ENCODE results near the gene RIPOR1.
A peak's percentile ranks its signal among the peaks of the same experiment; 100 is the strongest.

The RIPOR1 gene

DNA sequence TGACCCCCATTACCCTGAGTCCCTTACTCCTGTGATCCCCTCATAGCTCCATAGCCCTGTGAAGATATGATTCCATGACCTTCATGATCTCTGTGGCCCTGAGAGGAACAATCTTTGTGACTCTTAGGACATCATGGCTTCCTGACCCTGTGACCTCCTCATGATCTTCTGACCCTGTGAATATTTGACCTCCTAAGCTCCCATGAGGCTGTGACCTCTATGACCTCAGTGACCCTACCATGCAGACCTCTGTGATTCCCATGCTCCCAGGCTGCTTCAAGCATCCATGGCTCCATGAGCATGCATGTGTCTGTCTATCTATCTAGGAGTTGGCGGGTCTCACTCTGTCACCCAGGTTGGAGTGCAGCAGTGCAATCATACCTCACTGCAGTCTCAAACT lies 12.1 kb downstream of the RIPOR1 start:
- DNase-seq = no peak

DNA sequence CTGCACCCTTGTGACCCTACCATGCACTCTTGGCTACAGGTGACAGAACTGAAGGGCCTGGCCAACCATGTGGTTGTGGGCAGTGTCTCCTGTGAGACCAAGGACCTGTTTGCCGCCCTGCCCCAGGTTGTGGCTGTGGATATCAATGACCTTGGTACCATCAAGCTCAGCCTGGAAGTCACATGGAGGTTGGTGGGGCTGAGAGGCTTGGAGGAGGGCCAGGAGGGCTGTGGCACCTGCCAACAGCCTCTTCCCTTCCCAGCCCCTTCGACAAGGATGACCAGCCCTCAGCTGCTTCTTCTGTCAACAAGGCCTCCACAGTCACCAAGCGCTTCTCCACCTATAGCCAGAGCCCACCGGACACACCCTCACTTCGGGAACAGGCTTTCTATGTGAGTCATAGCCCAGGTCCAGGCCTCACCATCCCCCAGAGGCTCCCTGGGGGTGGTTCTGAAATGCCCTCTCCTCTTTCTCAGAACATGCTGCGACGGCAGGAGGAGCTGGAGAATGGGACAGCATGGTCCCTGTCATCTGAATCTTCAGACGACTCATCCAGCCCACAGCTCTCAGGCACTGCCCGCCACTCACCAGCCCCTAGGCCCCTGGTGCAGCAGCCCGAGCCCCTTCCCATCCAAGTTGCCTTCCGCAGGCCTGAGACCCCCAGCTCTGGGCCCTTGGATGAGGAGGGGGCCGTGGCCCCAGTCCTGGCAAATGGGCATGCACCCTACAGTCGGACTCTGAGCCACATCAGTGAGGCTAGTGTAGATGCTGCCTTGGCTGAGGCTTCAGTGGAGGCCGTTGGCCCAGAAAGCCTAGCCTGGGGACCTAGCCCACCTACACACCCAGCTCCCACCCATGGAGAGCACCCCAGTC lies 13.0 kb downstream of the RIPOR1 start:
- DNase-seq = no peak

DNA sequence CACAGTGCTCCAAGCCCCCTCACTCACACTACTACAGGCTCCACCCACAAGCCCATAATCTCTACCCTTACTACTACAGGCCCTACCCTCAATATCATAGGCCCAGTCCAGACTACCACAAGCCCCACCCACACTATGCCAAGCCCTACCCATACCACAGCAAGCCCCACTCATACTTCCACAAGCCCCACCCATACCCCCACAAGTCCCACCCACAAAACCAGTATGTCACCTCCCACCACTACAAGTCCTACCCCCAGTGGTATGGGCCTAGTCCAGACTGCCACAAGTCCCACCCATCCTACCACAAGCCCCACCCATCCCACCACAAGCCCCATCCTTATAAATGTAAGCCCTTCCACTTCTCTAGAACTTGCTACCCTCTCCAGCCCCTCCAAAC lies 13.8 kb downstream of the RIPOR1 start:
- no peak for DNase-seq

DNA sequence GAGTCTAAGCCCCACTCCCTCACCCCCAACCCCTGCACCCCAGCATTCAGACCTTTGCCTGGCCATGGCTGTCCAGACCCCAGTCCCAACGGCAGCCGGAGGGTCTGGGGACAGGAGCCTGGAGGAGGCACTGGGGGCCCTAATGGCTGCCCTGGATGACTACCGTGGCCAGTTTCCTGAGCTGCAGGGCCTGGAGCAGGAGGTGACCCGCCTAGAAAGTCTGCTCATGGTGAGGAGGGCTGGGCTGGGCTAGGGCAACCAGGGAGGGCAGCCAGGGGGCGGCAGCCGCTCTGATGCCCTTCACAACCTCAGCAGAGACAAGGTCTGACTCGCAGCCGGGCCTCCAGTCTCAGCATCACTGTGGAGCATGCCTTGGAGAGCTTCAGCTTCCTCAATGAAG lies 14.4 kb downstream of the RIPOR1 start:
- DNase-seq = no peak

DNA sequence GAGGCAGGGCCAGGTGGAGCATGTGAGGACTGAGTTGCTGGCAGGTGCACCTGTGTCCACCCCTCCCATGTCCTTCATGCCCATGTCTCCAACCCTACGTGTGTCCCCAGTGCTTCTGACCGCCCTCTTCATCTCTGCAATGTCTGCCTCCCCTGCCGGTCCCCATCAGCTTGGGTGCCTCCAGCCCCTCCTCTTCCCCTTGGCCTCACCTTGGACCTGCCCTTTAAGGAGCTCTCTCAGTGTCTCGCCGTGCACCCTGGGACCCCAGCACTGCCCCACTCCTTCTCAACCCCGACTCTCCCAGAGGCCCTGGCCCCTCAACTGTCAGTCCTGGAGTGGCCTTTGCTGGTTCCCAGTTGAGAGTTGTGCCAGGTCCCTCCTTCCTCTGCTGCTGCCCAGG lies 15.0 kb downstream of the RIPOR1 start:
- no peak for DNase-seq

DNA sequence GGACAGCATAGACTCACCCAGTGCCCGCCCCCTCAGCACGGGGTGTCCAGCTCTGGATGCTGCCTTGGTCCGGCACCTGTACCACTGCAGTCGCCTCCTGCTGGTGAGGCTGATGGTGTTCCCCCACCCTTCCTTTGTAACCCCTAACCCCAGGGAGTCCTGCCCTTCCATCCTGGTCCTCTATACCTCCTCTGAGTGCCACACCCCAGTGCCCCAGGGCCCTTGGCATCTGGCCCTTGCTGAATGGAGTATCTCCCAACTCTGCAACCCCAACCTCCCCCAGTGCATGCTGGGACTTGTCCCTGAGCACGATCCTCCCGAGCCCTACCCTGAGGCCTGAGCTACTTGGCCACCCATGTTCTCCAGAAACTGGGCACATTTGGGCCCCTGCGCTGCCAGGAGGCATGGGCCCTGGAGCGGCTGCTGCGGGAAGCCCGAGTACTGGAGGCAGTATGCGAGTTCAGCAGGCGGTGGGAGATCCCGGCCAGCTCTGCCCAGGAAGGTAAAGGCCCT lies 15.8 kb downstream of the RIPOR1 start:
- no peak for DNase-seq

DNA sequence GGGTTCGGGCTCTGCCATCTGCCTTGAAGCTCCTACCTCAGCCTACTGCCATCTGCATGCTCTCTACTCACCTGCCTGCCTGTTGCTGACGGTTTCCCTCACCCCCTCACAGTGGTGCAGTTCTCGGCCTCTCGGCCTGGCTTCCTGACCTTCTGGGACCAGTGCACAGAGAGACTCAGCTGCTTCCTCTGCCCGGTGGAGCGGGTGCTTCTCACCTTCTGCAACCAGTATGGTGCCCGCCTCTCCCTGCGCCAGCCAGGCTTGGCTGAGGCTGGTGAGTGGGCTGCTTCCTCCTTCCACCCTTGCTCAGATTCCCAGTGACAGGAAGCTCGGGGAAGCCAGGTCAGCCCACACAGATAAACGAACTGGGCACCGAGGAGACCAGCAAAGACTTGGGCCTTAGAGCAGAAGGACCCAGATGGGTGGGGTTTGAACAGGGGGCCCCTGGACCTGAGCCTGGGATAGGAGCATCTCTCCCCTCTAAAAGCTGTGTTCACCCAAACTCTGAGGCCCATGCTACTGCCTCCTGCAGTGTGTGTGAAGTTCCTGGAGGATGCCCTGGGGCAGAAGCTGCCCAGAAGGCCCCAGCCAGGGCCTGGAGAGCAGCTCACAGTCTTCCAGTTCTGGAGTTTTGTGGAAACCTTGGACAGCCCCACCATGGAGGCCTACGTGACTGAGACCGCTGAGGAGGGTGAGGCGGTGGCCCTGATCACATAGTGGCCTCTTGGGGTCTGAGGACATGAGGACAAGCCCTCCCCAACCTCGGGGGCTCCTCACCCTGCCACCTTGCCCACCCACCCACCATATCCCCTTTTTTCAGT lies 16.4 kb downstream of the RIPOR1 start:
- no peak for DNase-seq

DNA sequence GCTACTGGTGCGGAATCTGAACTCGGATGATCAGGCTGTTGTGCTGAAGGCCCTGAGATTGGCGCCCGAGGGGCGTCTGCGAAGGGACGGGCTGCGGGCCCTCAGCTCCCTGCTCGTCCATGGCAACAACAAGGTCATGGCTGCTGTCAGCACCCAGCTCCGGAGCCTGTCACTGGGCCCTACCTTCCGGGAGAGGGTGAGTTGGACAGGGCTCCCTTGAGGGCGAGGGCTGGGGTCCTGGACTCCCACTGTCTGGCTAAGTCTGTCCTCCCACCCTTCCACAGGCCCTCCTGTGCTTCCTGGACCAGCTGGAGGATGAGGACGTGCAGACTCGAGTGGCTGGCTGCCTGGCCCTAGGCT lies 17.0 kb downstream of the RIPOR1 start:
- no peak for DNase-seq

DNA sequence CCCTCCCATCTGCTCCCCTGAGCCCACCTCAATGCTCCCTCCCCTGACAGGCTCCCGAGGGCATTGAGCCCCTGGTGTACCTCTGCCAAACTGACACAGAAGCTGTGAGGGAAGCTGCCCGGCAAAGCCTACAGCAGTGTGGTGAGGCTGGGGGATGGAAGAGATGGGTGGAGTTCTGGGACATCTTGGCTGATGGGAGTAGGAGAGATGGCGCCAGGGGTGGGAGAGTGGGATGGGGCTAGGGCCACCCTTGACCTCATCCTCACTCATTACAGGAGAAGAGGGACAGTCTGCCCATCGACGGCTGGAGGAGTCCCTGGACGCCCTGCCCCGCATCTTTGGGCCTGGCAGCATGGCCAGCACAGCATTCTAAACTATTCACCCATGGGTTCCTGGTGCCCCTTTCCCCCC lies 17.5 kb downstream of the RIPOR1 start:
- no peak for DNase-seq

DNA sequence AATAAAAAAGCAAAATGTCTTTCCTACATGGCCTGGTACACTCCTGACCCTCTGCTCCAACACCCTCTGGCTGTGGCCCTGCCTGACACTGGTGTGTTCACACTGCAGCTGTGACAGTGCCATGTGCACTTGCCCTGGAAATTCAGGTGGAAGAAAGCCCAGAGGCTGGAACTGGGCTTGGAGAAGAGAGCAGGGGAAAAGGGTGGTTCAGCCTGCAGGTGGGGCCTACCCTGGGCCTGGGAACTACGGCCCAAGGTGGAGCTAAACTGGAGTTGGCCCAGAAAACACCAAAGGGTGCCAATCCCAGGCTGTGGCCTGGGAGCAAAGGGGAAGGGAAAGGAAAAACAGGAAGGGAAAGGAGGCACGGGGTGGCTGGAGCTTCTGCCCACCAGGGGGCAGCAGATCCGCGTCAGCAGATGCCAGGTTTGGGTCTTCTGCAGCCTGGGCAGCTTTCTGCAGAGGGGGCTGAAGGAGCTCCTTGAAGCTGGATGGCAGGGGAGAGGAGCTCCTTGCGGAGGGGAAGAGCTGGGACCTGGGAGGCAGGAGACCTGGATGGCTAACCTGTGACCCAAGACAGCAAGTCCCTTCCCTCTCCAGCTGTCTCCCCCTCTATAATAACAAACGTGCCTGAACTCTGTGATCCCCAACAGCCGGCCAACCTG lies 18.3 kb downstream of the RIPOR1 start:
- DNase-seq = no peak

DNA sequence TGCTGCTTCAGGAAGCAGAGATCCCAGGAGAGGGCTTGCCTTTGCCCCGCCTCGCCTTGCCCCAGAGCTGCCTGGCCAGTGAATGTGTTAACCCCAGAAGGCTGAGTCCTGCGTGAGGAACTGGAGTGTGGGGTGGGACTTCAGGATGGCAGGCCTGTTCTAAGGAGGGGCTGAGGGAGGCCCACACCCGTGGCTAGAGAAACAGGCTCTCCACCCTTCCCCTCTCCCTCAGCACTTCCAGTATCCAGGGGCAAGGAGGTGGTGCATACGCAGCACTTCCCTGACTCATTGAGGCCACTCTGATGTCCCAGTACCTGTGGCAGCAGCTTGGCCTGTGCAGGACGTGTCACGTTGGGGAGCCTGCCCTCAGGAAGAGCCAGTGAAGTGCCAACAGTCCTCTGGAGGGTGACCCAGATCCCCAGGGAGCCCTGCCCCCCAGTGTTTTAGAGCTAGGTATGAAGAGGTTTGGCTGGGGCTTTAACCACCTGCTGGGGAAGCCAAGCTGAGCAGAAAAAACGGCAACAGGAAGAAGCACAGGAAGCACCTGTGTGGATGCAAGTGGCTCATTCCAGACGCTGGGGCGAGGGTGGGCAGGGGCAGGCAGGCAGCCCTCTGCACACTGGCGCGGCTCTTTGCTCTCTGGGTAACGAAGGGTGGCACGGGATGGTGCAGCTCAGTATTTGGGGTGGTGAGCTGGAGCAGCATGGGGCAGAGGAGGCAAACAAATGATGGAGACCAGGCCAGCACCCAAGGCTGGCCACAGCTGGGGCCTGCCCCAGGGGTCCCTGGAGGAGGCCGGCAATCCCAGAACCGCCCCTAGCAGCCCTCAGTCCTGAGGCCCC lies 19.0 kb downstream of the RIPOR1 start:
- DNase-seq = no peak

DNA sequence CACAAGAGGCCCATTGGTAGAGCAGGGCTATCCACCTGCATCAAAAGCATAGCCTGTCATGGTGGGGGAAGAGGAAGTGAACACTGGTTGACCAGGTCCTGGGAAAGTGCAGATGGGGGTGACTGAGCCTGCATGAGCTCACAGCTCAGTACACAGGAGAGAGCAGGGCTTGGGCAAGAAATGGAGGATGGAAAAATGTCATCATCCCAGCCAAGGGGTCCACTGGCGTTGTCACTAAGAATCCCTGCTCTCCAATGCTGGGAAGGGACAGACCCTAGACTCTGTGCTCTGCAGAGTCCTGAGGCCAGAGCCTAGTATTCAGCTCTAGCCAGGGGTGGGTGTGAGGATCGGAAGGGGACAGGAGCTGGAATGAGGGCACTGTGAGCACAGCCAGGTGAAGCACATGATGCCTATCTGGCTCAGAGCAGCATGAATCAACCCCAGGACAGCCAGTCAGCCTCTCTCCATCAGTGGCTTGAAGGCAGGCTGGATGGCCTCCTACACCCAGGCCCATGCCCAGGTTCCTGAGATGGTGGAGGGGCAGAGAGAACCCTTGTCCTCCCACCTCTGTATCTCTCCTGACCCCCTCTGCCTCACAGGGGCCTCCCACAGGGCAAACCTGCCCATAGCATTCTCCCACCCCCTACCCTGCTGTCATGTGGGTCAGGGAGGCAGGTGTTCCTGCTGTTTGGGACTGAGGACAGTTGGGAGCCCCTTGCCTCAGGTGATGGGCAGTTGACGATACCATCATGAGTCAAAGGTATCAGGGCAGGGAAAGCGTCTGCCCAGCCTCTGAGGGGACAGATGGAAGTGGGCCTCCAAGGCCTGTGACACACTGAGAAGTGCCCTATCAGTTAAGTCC lies 19.9 kb downstream of the RIPOR1 start:
- no peak for DNase-seq

DNA sequence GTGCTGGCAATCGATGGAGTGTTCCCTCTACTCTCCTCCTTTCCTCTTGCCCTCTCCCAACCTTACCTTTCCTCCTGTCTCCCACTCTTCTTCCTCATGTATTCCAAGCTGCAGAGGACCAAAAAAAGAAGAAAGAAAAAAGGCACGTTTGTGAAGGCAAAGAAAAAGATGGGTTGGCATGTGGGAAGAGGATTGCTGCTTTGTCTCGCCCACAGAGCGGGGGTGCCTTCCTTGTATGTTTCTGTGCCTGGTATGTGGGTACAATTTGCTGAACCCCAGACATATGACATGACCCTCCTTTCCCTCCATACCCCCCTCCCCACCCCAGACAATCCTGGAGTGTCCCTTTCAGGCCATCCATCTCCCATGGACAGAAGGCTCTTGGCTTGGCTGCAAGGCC lies 20.6 kb downstream of the RIPOR1 start:
- no peak for DNase-seq

DNA sequence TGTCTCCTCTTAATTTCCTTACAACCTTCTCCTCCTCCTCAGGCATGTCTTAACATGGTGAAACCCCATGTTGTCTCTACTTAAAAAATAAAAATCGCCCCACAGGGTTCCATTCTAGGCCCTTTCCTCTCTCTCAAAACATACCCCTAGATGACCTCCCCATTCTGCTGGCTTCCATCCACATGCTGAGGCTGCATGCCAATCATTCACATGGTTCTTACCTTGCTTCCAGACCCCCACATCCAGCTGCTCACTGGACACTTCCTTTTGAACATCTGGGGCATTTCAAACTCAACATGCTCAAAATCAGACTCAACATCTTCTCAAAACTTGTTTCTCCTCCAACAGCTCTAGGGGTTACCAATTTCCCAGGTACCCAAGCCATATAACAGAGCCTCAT lies 21.3 kb downstream of the RIPOR1 start:
- no peak for DNase-seq

DNA sequence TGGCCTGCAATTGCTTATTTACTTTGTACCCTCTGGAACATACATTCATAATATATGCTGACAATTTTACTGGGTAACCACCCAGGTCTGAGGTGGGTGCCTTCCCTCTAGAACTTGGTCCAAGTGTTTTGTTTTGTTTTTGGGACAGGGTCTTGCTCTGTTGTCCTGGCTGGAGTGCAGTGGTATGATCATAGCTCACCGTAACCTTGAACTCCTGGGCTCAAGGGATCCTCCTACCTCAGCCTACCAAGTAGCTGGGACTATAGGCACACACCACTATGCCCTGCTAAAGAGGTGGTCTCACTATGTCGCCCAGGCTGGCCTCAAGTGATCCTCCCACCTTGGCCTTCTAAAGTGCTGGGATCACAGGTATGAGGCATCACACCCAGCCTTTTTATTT lies 22.5 kb downstream of the RIPOR1 start:
- no peak for DNase-seq

DNA sequence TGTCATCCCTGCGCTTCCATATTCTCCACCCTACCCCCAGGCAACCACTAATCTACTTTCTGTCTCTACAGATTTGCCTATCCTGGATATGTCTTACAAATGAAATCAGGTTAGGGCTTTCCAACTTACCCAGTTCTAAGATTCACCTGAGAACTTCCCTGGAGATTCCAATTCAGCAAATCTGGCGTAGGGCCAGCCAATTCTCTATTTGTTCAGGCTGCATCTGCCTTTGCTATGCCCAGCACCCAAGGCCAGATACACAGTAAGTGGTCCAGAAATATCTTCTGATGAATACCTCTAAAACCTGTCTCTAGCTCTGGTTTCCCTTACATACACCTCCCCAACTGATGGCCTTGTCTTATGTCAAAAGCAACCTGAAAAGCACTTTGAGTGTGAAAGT lies 23.3 kb downstream of the RIPOR1 start:
- no peak for DNase-seq

DNA sequence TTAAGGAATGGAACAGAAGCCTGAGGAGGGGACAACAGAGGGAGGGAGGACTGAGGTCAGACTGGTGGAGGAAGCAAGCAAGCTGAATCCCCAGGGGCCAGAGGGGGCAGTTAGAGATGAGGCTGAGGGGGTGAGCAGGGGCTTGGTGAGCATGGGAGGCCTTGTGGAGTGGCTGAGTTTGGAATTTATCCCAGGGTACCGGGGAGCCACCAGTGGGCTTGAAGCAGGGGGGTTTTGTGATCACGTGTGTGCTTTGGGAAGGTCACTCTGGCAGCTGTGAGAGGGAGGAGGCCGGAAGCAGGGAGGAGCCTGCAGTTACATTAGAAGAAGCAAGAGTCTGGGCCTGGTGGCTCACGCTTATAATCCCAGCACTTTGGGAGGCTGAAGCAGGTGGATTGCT lies 23.8 kb downstream of the RIPOR1 start:
- DNase-seq = peak; percentile 85

DNA sequence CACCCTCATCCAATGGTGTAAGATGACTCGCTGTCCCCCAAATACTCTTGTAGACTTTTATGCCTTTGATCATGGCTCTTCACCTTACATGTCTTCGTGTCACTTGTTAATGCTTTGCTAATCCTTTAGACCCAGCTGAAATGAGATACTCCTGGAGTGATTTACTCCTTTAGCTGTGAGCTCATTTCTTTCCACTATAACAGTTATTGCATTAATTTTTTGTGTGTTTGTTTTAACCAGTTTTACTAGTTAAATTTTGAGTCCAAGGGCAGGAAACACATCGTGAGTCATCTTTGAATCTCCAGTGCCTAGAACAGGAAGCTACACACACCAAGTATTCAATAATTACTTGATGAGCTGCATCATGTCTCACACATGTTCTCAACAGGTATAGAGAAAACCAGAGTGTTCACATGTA lies 27.2 kb downstream of the RIPOR1 start:
- no peak for DNase-seq

DNA sequence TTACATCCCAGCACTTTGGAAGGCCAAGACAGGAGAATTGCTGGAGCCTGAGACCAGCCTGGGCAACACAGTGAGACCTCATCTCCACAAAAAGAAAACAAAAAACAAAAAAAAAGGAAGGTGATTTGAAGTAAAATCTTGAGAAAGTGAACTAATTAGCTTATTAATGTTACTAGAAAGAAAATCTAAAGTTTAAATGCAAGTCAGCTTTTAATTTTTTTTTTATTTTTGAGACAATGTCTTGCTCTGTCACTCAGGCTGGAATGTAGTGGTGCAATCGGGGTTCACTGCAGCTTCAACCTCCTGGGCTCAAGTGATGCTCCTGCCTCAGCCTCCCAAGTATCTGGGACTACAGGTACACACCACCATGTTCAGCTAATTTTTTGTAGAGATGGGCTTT lies 30.2 kb downstream of the RIPOR1 start:
- no peak for DNase-seq

DNA sequence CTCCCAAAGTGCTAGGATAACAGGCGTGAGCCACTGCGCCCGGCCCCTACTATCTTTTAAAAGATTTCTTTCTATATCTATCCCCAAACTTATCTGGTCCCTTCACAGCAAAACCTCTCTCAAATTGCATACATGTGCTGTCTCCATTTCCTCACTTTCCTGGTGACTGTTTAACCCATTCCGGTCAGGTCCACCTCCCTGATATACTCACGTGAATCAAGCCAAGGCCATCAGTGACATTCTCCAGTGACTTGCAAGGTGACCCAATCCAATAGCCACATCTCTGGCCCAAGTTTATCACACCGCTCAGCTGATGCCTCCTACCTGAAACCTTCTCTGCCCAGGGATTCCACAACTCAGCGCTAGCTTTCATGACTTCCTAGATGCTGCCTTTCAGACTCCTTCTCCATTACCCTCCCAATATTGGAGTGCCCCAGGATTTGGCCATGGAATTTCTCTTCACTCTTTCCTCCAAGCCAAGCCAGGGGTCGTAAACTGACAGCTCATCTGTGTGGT lies 32.3 kb downstream of the RIPOR1 start:
- DNase-seq = no peak

DNA sequence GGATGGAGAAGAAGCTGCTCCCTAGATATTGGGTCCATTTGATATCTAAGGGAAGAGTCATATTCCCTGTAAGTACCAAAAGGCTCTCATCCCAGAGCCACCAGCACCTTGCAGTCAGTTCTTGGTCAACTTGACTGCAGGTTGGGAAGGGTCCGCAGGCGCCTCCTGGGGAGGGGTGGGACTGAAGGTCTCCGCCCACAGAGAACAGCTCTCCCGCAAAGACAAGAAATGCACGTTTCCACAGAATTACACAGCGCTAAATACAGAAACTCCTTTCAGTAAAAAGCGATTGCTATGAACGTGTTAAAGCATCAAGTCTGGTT lies 32.8 kb downstream of the RIPOR1 start:
- DNase-seq = no peak

Data from NCI-H524 treated with DMSO at 0.1 percent for 48 hours (cell line).